Measurements from ENCODE around the gene DHX58.

DHX58 gene

GRCh38 chr17:42107124-42107523 lies 5.4 kb downstream of the DHX58 start:
- Histone ChIP-seq H3K4me1 (ENCODE audit: control insufficient read depth, insufficient read depth, low read length) (peaks cover 11% of the 10 kb centered on the region), H3K9ac (ENCODE audit: low read length) (no peak overlapping the region), H3K4me3 (ENCODE audit: low read depth, low read length) (peak overlapping the region; percentile 54), H3K27ac (ENCODE audit: low read depth, low read length) (no peak overlapping the region), H3K27me3 (ENCODE audit: control insufficient read depth, insufficient read depth, low read length) (peaks cover 4% of the 10 kb centered on the region; the same call in 1 of the 2 replicates), H3K9me3 (ENCODE audit: control insufficient read depth, insufficient read depth, low read depth, low read length) (no peaks in the 10 kb centered on the region), H3K36me3 (ENCODE audit: control insufficient read depth, insufficient read depth, low read length) (no peaks in the 10 kb centered on the region)

GRCh38 chr17:42106009-42106408 lies 6.5 kb downstream of the DHX58 start:
- H3K4me1 ChIP-seq (ENCODE audit: control insufficient read depth, insufficient read depth, low read length): peaks cover 11% of the 10 kb centered on the region
- H3K9ac ChIP-seq (ENCODE audit: low read length): no peak overlapping the region
- no peak overlapping the region for H3K27ac ChIP-seq (ENCODE audit: low read depth, low read length)
- H3K27me3 ChIP-seq (ENCODE audit: control insufficient read depth, insufficient read depth, low read length): peaks cover 4% of the 10 kb centered on the region; the same call in 1 of the 2 replicates
- H3K36me3 ChIP-seq (ENCODE audit: control insufficient read depth, insufficient read depth, low read length): no peaks in the 10 kb centered on the region
- no peaks in the 10 kb centered on the region for H3K9me3 ChIP-seq (ENCODE audit: control insufficient read depth, insufficient read depth, low read depth, low read length)
- no peak overlapping the region for H3K4me3 ChIP-seq (ENCODE audit: low read depth, low read length)

DNA sequence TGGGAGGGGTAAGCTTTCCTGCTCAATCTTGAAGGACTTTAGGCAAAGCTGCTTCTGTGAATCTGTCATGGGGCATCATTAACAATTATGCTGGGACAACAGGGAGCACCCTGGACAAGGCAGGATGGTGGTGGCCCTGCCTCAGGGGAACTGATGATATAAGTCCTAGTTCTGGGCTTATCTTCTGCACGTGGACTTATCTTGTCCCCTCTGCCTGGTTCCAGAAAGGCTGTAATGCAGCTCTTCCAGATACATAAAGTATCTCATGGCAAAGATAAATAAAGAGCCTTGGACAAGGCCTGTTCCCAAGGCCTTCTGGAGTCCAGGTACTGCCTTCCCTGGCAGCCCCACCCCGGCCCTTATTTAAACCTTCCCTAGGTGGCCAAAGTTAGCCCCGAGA lies 8.2 kb downstream of the DHX58 start:
- Histone ChIP-seq H3K9ac (ENCODE audit: low read length) (no peak overlapping the region), H3K27me3 (ENCODE audit: control insufficient read depth, insufficient read depth, low read length) (peaks cover 5% of the 10 kb centered on the region; the same call in 1 of the 2 replicates), H3K36me3 (ENCODE audit: control insufficient read depth, insufficient read depth, low read length) (no peaks in the 10 kb centered on the region), H3K4me1 (ENCODE audit: control insufficient read depth, insufficient read depth, low read length) (peaks cover 11% of the 10 kb centered on the region), H3K9me3 (ENCODE audit: control insufficient read depth, insufficient read depth, low read depth, low read length) (no peaks in the 10 kb centered on the region), H3K4me3 (ENCODE audit: low read depth, low read length) (no peak overlapping the region), H3K27ac (ENCODE audit: low read depth, low read length) (no peak overlapping the region)

GRCh38 chr17:42103221-42103954 lies 9.1 kb downstream of the DHX58 start:
- Histone ChIP-seq H3K9ac (ENCODE audit: low read length) (no peak overlapping the region), H3K36me3 (ENCODE audit: control insufficient read depth, insufficient read depth, low read length) (no peaks in the 10 kb centered on the region), H3K9me3 (ENCODE audit: control insufficient read depth, insufficient read depth, low read depth, low read length) (no peaks in the 10 kb centered on the region), H3K4me3 (ENCODE audit: low read depth, low read length) (no peak overlapping the region), H3K27me3 (ENCODE audit: control insufficient read depth, insufficient read depth, low read length) (peaks cover 11% of the 10 kb centered on the region; the same call in 1 of the 2 replicates), H3K27ac (ENCODE audit: low read depth, low read length) (no peak overlapping the region), H3K4me1 (ENCODE audit: control insufficient read depth, insufficient read depth, low read length) (peaks cover 9% of the 10 kb centered on the region)

DNA sequence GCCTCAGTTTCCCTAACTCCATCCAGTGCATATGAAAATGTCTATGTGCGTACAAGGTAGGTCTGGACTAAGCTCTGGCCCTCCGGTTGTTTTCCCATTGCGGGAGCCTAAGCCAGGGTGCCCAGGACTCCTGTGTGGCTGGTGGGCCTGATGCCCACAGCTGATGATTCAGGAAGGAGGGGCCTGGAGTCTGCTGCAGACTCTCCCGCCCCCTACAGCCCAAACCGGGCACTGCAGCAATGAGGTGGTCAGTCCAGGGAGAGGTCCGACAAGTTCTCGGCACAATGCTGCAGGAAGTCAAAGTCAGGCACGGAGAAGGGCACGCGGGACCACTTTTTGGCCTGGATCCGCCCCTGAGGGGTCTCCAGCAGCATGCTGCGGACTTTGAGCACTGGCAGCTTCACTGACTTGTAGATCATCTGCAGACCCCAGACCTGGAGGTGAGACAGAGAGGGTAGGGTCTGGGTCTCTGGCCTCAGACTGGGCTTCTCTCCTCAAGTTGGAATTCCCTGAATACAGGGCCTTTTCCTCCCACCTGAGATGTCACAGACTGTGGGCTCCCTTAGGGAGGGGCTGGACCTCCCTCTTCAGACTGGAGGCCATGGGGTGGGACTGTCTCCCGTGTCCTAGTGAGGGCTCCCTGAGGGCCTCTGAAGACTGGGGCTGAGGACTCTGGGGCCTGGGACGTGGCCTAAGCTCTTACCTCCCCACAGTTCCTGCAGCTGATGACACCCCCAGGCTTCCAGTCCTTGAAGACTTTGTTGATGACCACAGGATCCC lies 10.8 kb downstream of the DHX58 start:
- peaks cover 25% of the 10 kb centered on the region for H3K27me3 ChIP-seq (ENCODE audit: control insufficient read depth, insufficient read depth, low read length)
- no peaks in the 10 kb centered on the region for H3K9me3 ChIP-seq (ENCODE audit: control insufficient read depth, insufficient read depth, low read depth, low read length)
- no peaks in the 10 kb centered on the region for H3K36me3 ChIP-seq (ENCODE audit: control insufficient read depth, insufficient read depth, low read length)
- H3K4me1 ChIP-seq (ENCODE audit: control insufficient read depth, insufficient read depth, low read length): peaks cover 17% of the 10 kb centered on the region
- no peak overlapping the region for H3K4me3 ChIP-seq (ENCODE audit: low read depth, low read length)
- no peak overlapping the region for H3K9ac ChIP-seq (ENCODE audit: low read length)
- H3K27ac ChIP-seq (ENCODE audit: low read depth, low read length): no peak overlapping the region

DNA sequence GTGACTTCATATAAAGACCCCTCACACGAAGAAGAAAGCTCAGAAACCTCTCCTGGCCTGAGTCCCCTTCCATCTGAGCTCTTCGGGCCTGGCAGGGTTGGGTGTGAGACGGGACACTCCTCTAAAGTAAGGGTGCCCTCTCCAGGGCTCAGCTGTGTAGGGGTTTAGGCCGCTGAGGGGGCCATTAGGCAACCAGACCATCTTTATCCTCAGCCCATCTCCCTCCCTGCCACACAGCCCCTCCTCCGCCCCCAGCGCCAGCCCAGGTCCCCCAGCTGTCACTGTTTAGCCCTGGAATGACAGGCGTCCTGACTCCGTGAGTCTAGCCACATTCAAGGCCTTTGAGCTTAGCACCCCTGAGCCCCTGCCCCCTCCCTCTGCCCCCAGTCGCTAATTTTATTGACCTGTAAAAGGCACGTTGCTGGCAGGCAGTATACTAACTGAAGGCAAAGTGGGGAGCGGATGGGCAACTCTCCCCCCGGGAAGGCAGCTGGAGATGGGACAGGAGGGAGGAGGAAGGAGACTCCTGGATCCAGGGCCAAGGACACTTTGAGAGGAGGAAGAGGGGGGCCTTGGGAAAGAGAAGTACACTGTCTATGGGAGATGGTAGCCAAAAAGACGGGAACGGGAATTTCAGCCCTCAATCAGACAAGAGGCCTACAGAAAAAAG lies 13.6 kb downstream of the DHX58 start:
- peak overlapping the region; percentile 44 for H3K4me3 ChIP-seq (ENCODE audit: low read depth, low read length)
- H3K9ac ChIP-seq (ENCODE audit: low read length): no peak overlapping the region
- peaks cover 25% of the 10 kb centered on the region for H3K4me1 ChIP-seq (ENCODE audit: control insufficient read depth, insufficient read depth, low read length)
- H3K36me3 ChIP-seq (ENCODE audit: control insufficient read depth, insufficient read depth, low read length): no peaks in the 10 kb centered on the region
- no peak overlapping the region for H3K27ac ChIP-seq (ENCODE audit: low read depth, low read length)
- H3K27me3 ChIP-seq (ENCODE audit: control insufficient read depth, insufficient read depth, low read length): peaks cover 35% of the 10 kb centered on the region
- H3K9me3 ChIP-seq (ENCODE audit: control insufficient read depth, insufficient read depth, low read depth, low read length): no peaks in the 10 kb centered on the region

- Histone ChIP-seq H3K4me1 (ENCODE audit: control insufficient read depth, insufficient read depth, low read length) (peaks cover 25% of the 10 kb centered on the region), H3K27me3 (ENCODE audit: control insufficient read depth, insufficient read depth, low read length) (peaks cover 35% of the 10 kb centered on the region), H3K4me3 (ENCODE audit: low read depth, low read length) (peak within 1 kb of the TSS; percentile 56), H3K9me3 (ENCODE audit: control insufficient read depth, insufficient read depth, low read depth, low read length) (no peaks in the 10 kb centered on the region), H3K9ac (ENCODE audit: low read length) (no peak within 1 kb of the TSS), H3K27ac (ENCODE audit: low read depth, low read length) (no peak within 1 kb of the TSS), H3K36me3 (ENCODE audit: control insufficient read depth, insufficient read depth, low read length) (no peaks in the 10 kb centered on the region)
Observed at GRCh38 chr17:42097691-42098631, 14.6 kb downstream of the DHX58 start, which contains the start of gene ZNF385C. ZNF385C (minus strand) TSS chr17:42098473; CDS start chr17:42063056, 35,417 bp downstream.

DNA sequence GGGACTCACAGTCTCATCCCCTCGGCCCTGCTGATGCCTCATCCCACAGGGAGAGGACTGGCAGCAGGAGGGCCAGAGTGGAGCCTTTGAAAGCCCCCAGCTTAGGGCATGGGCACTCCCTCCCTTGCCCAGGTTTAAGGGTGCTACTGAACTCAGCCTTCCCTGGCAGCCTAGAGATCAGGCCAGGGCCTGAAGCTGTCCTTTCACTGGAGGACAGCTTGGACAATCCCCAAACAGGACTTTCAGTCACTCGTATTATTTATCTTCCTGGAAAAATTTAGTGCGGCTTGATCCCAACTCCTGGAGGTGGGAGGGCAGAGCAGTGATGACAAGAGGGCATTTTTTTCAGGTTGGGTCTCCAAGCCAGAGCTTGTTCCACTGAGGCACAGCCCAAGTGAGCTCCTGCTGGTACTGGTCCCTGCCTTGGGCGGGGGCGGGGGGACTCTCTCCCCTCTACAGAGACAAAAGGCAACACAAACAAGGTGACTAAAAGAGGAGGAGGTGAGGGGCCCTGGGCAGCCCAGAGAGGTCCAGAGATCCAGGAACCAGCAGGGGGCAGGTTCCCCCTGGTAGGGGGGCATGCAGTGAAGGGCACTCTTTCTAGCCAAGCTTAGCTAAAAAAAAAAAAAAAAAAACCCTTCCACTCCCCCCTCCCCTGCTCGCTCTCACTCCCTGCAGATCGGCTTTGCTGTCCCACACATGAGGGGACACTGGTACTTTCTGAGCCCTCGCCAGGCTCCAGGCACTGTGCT lies 16.0 kb downstream of the DHX58 start:
- H3K27ac ChIP-seq (ENCODE audit: low read depth, low read length): no peak overlapping the region
- H3K9me3 ChIP-seq (ENCODE audit: control insufficient read depth, insufficient read depth, low read depth, low read length): no peaks in the 10 kb centered on the region
- no peaks in the 10 kb centered on the region for H3K36me3 ChIP-seq (ENCODE audit: control insufficient read depth, insufficient read depth, low read length)
- H3K4me3 ChIP-seq (ENCODE audit: low read depth, low read length): no peak overlapping the region
- H3K4me1 ChIP-seq (ENCODE audit: control insufficient read depth, insufficient read depth, low read length): peaks cover 31% of the 10 kb centered on the region
- no peak overlapping the region for H3K9ac ChIP-seq (ENCODE audit: low read length)
- peaks cover 35% of the 10 kb centered on the region for H3K27me3 ChIP-seq (ENCODE audit: control insufficient read depth, insufficient read depth, low read length)

DNA sequence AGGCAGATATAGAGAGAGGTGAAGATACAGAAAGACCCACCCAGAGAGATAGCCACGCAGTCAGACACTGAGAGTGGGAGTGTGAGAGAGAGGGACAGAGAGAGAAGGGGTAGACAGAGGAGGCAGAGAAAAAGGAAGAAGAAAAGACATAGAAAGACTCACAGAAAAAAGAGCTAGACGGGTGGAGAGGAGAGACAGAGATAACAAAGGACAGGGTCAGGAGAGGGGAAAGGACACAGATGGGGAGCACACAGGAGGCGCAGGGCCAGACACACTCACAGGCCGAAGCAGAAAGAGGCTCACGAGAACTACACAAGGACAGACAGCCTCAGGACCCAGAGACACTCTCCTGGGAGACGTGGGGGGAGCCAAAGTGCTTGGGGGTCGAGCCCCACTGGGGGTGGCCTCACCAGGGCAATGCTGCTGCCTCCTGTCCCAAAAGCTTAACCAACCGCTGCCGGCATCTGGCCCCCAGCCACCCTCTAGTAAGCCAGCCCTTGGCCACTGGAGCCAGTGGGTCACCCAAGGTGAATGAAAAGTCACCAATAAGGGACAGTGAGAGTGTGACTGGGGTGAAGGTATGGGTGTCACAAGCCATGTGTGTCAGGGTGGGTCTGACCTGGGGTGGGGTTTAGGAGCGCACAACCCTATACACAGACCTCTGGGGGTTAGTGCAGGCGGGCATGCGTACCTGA lies 18.0 kb downstream of the DHX58 start:
- no peak overlapping the region for H3K27ac ChIP-seq (ENCODE audit: low read depth, low read length)
- no peaks in the 10 kb centered on the region for H3K9me3 ChIP-seq (ENCODE audit: control insufficient read depth, insufficient read depth, low read depth, low read length)
- H3K27me3 ChIP-seq (ENCODE audit: control insufficient read depth, insufficient read depth, low read length): peaks cover 35% of the 10 kb centered on the region
- no peak overlapping the region for H3K4me3 ChIP-seq (ENCODE audit: low read depth, low read length)
- H3K36me3 ChIP-seq (ENCODE audit: control insufficient read depth, insufficient read depth, low read length): no peaks in the 10 kb centered on the region
- H3K4me1 ChIP-seq (ENCODE audit: control insufficient read depth, insufficient read depth, low read length): peaks cover 31% of the 10 kb centered on the region
- no peak overlapping the region for H3K9ac ChIP-seq (ENCODE audit: low read length)
